Measurements from ENCODE around the gene NOL4L.

DNA sequence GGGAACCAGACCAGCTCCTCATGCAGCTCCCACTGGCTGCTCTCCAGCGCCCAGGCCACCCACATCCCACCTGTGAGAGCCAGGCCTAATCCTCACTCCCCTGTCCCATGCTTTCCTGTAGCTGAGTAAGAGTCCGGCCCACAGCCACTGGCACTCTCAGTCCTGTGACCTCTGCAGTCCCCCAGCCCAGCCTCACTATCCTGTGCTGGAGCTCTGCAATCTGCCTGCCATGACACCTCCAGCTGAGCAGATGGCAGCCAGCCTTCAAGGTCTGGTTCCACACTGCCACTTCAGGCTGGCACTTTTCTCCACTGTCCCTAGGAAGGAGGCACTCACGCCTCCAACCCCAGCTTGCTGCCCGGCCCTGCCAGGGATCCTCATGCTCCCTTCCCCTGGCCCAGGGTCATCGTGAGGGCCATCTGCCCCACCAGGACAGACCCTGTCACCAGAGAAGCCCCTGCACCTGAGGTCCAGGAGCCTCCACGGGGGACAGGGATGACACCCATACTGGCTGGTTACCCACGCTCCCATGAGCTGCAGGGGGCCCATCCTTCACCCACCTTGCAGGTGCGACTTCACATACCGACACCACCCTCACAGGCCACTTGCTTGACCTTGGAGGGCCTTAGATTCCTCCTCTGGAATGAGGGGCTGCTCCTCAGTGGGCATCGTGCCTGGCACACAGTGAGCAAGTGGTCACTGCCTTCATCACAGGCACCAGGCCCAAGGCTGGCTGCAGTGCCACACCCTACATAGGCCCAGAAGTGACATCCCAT, 126.9 kb downstream of the NOL4L start:
- TF ChIP-seq, protein P1, sequence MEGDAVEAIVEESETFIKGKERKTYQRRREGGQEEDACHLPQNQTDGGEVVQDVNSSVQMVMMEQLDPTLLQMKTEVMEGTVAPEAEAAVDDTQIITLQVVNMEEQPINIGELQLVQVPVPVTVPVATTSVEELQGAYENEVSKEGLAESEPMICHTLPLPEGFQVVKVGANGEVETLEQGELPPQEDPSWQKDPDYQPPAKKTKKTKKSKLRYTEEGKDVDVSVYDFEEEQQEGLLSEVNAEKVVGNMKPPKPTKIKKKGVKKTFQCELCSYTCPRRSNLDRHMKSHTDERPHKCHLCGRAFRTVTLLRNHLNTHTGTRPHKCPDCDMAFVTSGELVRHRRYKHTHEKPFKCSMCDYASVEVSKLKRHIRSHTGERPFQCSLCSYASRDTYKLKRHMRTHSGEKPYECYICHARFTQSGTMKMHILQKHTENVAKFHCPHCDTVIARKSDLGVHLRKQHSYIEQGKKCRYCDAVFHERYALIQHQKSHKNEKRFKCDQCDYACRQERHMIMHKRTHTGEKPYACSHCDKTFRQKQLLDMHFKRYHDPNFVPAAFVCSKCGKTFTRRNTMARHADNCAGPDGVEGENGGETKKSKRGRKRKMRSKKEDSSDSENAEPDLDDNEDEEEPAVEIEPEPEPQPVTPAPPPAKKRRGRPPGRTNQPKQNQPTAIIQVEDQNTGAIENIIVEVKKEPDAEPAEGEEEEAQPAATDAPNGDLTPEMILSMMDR (IDR thresholded peaks at IDR 0.05; ENCODE audit: low read length), result no peak
- TF ChIP-seq EZH2 (IDR thresholded peaks at IDR 0.05; ENCODE audit: borderline replicate concordance, low read length), result no peak
